Liver (tissue), 9 donors: ENCODE measurements around the gene DPM1. TPM values are rescaled to one million over a fixed set of nuclear protein-coding genes. Genes with fewer than 3 reads are reported as not detected.

Experiments
- DNase-seq: peaks from one replicate; pipeline ENCODE4 v3.0.0-alpha.2; 2017; ENCODE audit warnings: low spot score
- H3K27ac ChIP-seq, 2 donors: one replicate each; pipeline ENCODE4 v1.7.0; 2013; ENCODE audit warnings: inconsistent platforms in 2 of 2, low read length in 2 of 2, control low read depth in 1 of 2, low read depth in 1 of 2, mild to moderate bottlenecking in 1 of 2
- H3K27me3 ChIP-seq, 4 donors: one replicate each; pipeline versions ENCODE4 v1.6.1 to v1.7.0; 2013; ENCODE audit warnings: low read length in 3 of 4, inconsistent platforms in 1 of 4, mild to moderate bottlenecking in 1 of 4, moderate library complexity in 1 of 4; ENCODE audit not compliant: control insufficient read depth in 4 of 4, insufficient read depth in 4 of 4
- H3K36me3 ChIP-seq, 4 donors: one replicate each; pipeline versions ENCODE4 v1.6.1 to v1.7.0; 2013; ENCODE audit warnings: low read length in 3 of 4, mild to moderate bottlenecking in 3 of 4, low read depth in 1 of 4, moderate library complexity in 1 of 4; ENCODE audit not compliant: control insufficient read depth in 4 of 4, insufficient read depth in 3 of 4
- H3K4me1 ChIP-seq, 4 donors: one replicate each; pipeline versions ENCODE4 v1.6.1 to v1.7.0; 2013; ENCODE audit warnings: low read length in 3 of 4, mild to moderate bottlenecking in 3 of 4, moderate library complexity in 1 of 4; ENCODE audit not compliant: control insufficient read depth in 4 of 4, insufficient read depth in 4 of 4
- H3K4me3 ChIP-seq, 3 donors: one replicate each; pipeline versions ENCODE4 v1.6.1 to v1.7.0; 2013; ENCODE audit warnings: low read length in 3 of 3, control low read depth in 1 of 3, low read depth in 1 of 3, mild to moderate bottlenecking in 1 of 3
- H3K9ac ChIP-seq, 2 donors: one replicate each; pipeline ENCODE4 v1.7.0; 2013; ENCODE audit warnings: low read length in 2 of 2, mild to moderate bottlenecking in 2 of 2, moderate library complexity in 2 of 2, control low read depth in 1 of 2, low read depth in 1 of 2
- H3K9me3 ChIP-seq, 4 donors: one replicate each; pipeline versions ENCODE4 v1.6.1 to v1.7.0; 2013; ENCODE audit warnings: low read length in 3 of 4; ENCODE audit not compliant: control insufficient read depth in 4 of 4
- CTCF ChIP-seq: fragments of 150-350 bp; IDR thresholded peaks from 2 replicates; pipeline ENCODE4 v1.5.1; 2017; ENCODE audit warnings: improper control_type of control experiment, low read depth, low read length; ENCODE audit not compliant: missing input control
- EGR1 ChIP-seq, 2 donors: IDR thresholded peaks; 2 replicates each; pipeline ENCODE4 v1.6.1; 2016 to 2018; ENCODE audit warnings: antibody characterized with exemption in 2 of 2, low read depth in 2 of 2
- FOXA1 ChIP-seq: IDR thresholded peaks from 2 replicates; pipeline ENCODE4 v1.6.1; 2016; ENCODE audit warnings: antibody characterized with exemption
- GABPA ChIP-seq, 2 donors: IDR thresholded peaks in 1 of 2; conservative IDR thresholded peaks in 1 of 2; 2 replicates each; pipeline ENCODE4 v1.6.1; 2016; ENCODE audit warnings: antibody characterized with exemption in 2 of 2, mild to moderate bottlenecking in 1 of 2, moderate library complexity in 1 of 2
- HNF4A ChIP-seq, 2 donors: conservative IDR thresholded peaks; 2 replicates each; pipeline ENCODE4 v1.6.1; 2016; ENCODE audit warnings: antibody characterized with exemption in 2 of 2, mild to moderate bottlenecking in 2 of 2
- HNF4G ChIP-seq: IDR thresholded peaks from 2 replicates; pipeline ENCODE4 v1.6.1; 2016; ENCODE audit warnings: antibody characterized with exemption
- MAX ChIP-seq: IDR thresholded peaks from 2 replicates; pipeline ENCODE4 v1.6.1; 2016; ENCODE audit warnings: antibody characterized with exemption
- RAD21 ChIP-seq, 2 donors: IDR thresholded peaks; 2 replicates each; pipeline ENCODE4 v1.6.1; 2016; ENCODE audit warnings: antibody characterized with exemption in 2 of 2, mild to moderate bottlenecking in 2 of 2
- REST ChIP-seq: IDR thresholded peaks from 2 replicates; pipeline ENCODE4 v1.6.1; 2016; ENCODE audit warnings: antibody characterized with exemption, mild to moderate bottlenecking
- SP1 ChIP-seq: IDR thresholded peaks from 2 replicates; pipeline ENCODE4 v1.6.1; 2018; ENCODE audit warnings: antibody characterized with exemption, mild to moderate bottlenecking
- TAF1 ChIP-seq: conservative IDR thresholded peaks from 2 replicates; pipeline ENCODE4 v1.6.1; 2016; ENCODE audit warnings: antibody characterized with exemption, mild to moderate bottlenecking
- YY1 ChIP-seq: IDR thresholded peaks from 2 replicates; pipeline ENCODE4 v1.6.1; 2016; ENCODE audit warnings: antibody characterized with exemption, mild to moderate bottlenecking
- ZBTB33 ChIP-seq: IDR thresholded peaks from 2 replicates; pipeline ENCODE4 v1.6.1; 2016; ENCODE audit warnings: antibody characterized with exemption
- WGBS: extraction: QIAGEN DNeasy Blood & Tissue Kit; methylation state at CpG from one replicate; pipeline ENCODE4 v1.1.7; 2013; 5-methylcytosine and 5-hydroxymethylcytosine counted together
- polyA plus RNA-seq, 2 donors: library from polyadenylated mRNA; stranded (reverse) in 1 of 2; unstranded in 1 of 2; fragments of 200-250 nt in 1 of 2; fragments of >200 nt in 1 of 2; fragmentation: Nextera tagmentation in 1 of 2; extraction: Ambion mirVana in 1 of 2; gene quantifications; one replicate each; pipeline versions ENCODE4 v1.2.1 to v1.2.3, GENCODE V29; 2013 to 2015
- total RNA-seq, 2 donors: library from RNA; depleted of rRNA; stranded (reverse); fragments of >200 nt; gene quantifications; one replicate each; pipeline ENCODE4 v1.2.3, GENCODE V29; 2014
- donor health status: healthy.
- donor health status: healthy.
- donor health status: healthy.
- donor health status: healthy.
- donor health status: healthy.

DPM1 gene
- total and polyA plus RNA-seq, 4 donors: 27.2 to 42.6 (median 35.2) TPM

- H3K27me3 ChIP-seq: no peaks in the 10 kb centered on the region
- peaks cover 2 to 47% (median 36%) of the 10 kb centered on the region in 4 donors for H3K36me3 ChIP-seq
- H3K9me3 ChIP-seq: no peaks in the 10 kb centered on the region
- H3K4me1 ChIP-seq: peaks cover 0 to 6% (median under 1%) of the 10 kb centered on the region in 4 donors
- WGBS: 90% methylated on average over 5 of the region's 5 CpGs
- TF ChIP-seq HNF4G (no peak), CTCF (no peak)
- H3K4me3 ChIP-seq: no peak overlapping the region
- no peak overlapping the region for H3K9ac ChIP-seq
- DNase-seq: no peak
- H3K27ac ChIP-seq: no peak overlapping the region
Measured at GRCh38 chr20:50891138-50891537, 67.2 kb downstream of the DPM1 start.

- Histone ChIP-seq H3K27me3 (no peaks in the 10 kb centered on the region), H3K4me1 (no peaks in the 10 kb centered on the region), H3K4me3 (no peak overlapping the region), H3K9ac (no peak overlapping the region), H3K9me3 (no peaks in the 10 kb centered on the region), H3K27ac (no peak overlapping the region), H3K36me3 (peaks cover 0 to 26% (median 17%) of the 10 kb centered on the region in 4 donors)
- DNase-seq: no peak
- TF ChIP-seq MAX: no peak
- TF ChIP-seq REST: no peak
- TF ChIP-seq TAF1: no peak
- TF ChIP-seq GABPA (IDR thresholded peaks at IDR 0.05 in 1 of 2, conservative IDR thresholded peaks at IDR 0.05 in 1 of 2): no peak
- no peak for TF ChIP-seq HNF4A (conservative IDR thresholded peaks at IDR 0.05)
- TF ChIP-seq ZBTB33: no peak
- TF ChIP-seq FOXA1: no peak
- no peak for TF ChIP-seq RAD21 (IDR thresholded peaks at IDR 0.05)
- TF ChIP-seq EGR1 (IDR thresholded peaks at IDR 0.05; ENCODE audit: low read depth in 2 of 2): no peak
- TF ChIP-seq YY1: no peak
- TF ChIP-seq SP1: no peak
- WGBS: 96% methylated on average over 3 of the region's 3 CpGs
Measured at GRCh38 chr20:50887576-50887975, 70.8 kb downstream of the DPM1 start.
